Central memory CD8-positive, alpha-beta T cell (primary cell): ENCODE data around the gene HS3ST2.

Experiments used
- ATAC-seq: fragments of 150-1000 bp; cut with Tn5 transposase; replicated peaks from 2 replicates; pipeline ENCODE4 v1.10.0; 2022; ENCODE audit warnings: mild to moderate bottlenecking, moderate FRiP score, moderate number of reproducible peaks; ENCODE audit not compliant: poor library complexity, severe bottlenecking; ENCODE audit errors: extremely low read depth
- DNase-seq, 2 donors: peaks; one replicate each; pipeline ENCODE4 v3.0.0; 2021; ENCODE audit warnings: low spot score in 2 of 2
- H3K27ac Mint-ChIP-seq: one replicate; pipeline ENCODE4 v1.8.0; 2022; ENCODE audit warnings: low read depth, mild to moderate bottlenecking, moderate library complexity, mixed read lengths
- H3K27me3 Mint-ChIP-seq: one replicate; pipeline ENCODE4 v1.8.0; 2022; ENCODE audit warnings: mixed read lengths
- H3K36me3 Mint-ChIP-seq: one replicate; pipeline ENCODE4 v1.8.0; 2022; ENCODE audit warnings: mild to moderate bottlenecking, moderate library complexity, mixed read lengths; ENCODE audit not compliant: insufficient read depth
- H3K4me1 Mint-ChIP-seq: one replicate; pipeline ENCODE4 v1.8.0; 2022; ENCODE audit warnings: mixed read lengths
- H3K4me3 Mint-ChIP-seq: one replicate; pipeline ENCODE4 v1.8.0; 2022; ENCODE audit warnings: mild to moderate bottlenecking, moderate library complexity, mixed read lengths
- H3K9me3 Mint-ChIP-seq: one replicate; pipeline ENCODE4 v1.8.0; 2022; ENCODE audit warnings: mixed read lengths

The HS3ST2 gene

DNA sequence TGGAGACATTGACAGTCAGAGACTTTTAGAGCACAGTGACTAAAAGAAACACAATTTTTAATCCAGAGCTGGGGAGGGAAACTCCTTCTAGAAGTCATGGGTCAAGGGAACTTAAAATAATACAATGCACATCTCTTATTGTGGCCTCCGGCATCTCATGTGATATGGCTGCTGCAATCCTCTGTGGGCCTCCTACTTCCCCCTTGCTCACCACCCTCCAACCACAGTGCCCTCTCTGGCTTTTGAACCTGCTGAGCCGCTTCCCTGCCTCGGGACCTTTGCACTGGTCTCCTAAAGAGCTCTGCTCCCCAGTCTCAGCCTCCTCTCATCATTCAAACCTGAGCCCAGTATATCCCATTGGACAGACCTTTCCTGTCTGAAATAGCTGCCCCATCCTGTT lies 47.6 kb downstream of the HS3ST2 start:
- no peak overlapping the region for H3K27ac Mint-ChIP-seq
- ATAC-seq, result no peak
- H3K9me3 Mint-ChIP-seq, result no peaks in the 10 kb centered on the region
- H3K4me1 Mint-ChIP-seq, result no peaks in the 10 kb centered on the region
- DNase-seq, result no peak
- H3K36me3 Mint-ChIP-seq, result no peaks in the 10 kb centered on the region
- no peak overlapping the region for H3K4me3 Mint-ChIP-seq
- H3K27me3 Mint-ChIP-seq, result peaks cover 67% of the 10 kb centered on the region

GRCh38 chr16:22862046-22862445 lies 48.1 kb downstream of the HS3ST2 start:
- Mint-ChIP-seq H3K4me1 (no peaks in the 10 kb centered on the region), H3K27ac (no peak overlapping the region), H3K36me3 (no peaks in the 10 kb centered on the region), H3K27me3 (peaks cover 68% of the 10 kb centered on the region), H3K9me3 (no peaks in the 10 kb centered on the region), H3K4me3 (no peak overlapping the region)
- ATAC-seq (no peak), DNase-seq (no peak)

- Mint-ChIP-seq H3K9me3 (no peaks in the 10 kb centered on the region), H3K27me3 (peaks cover 57% of the 10 kb centered on the region), H3K27ac (no peak overlapping the region), H3K4me1 (no peaks in the 10 kb centered on the region), H3K4me3 (no peak overlapping the region), H3K36me3 (no peaks in the 10 kb centered on the region)
- ATAC-seq (no peak), DNase-seq (no peak)
Observed at GRCh38 chr16:22864375-22864774, 50.4 kb downstream of the HS3ST2 start.

DNA sequence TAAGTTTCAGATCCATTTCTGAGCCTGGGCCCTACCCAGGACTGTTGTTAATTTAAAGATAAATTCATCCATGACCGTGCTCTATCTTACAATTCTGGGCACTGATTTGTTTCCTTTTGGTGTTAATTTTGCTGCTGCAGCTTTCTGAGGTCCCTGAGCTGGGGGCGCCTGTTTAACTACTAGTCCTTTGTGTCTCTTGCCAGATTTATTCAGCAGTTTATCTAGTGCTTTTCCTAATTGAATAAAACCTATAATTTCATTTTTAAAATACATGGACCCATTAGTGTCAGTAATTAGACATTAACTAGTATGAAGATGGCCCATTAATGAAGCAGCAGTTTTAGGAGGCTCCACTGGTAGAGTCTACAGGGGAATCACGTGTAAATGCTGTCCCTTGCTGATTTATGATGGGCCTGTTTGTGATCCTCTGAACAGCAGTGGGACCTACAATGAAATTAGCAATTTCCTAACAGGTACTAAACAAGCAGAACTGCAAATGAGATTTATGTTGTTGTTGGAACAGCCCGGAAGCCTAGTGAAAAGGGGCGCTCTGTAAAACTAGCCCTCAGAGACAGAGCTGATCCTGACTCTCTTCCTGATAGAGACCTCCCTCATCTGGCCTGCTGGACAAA lies 54.7 kb downstream of the HS3ST2 start:
- peaks cover 38% of the 10 kb centered on the region for H3K27me3 Mint-ChIP-seq
- H3K9me3 Mint-ChIP-seq, result no peaks in the 10 kb centered on the region
- DNase-seq (no peak), ATAC-seq (no peak)
- H3K4me1 Mint-ChIP-seq, result no peaks in the 10 kb centered on the region
- H3K4me3 Mint-ChIP-seq, result no peak overlapping the region
- H3K36me3 Mint-ChIP-seq, result no peaks in the 10 kb centered on the region
- no peak overlapping the region for H3K27ac Mint-ChIP-seq

DNA sequence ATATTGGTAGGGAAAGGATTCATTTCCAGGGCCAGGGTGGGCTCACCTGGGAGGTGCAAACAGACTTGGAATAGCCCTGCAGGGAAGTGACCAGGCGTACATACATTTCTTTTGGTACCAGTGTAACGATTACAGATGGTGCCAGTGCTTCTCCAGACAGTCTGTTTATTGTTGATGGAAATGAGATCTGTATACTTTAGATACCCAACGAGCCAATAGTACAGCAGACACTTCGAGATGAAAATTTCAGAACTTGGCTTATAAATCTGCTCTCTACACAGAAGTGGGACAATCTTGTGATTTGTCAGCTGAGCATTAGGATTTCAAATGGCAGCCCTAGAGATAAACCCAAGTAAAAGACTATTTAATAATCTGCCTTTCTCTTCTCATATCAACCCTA lies 57.9 kb downstream of the HS3ST2 start:
- no peak for ATAC-seq
- no peaks in the 10 kb centered on the region for H3K36me3 Mint-ChIP-seq
- H3K9me3 Mint-ChIP-seq, result no peaks in the 10 kb centered on the region
- H3K27ac Mint-ChIP-seq, result no peak overlapping the region
- H3K4me1 Mint-ChIP-seq, result no peaks in the 10 kb centered on the region
- DNase-seq, result no peak
- no peak overlapping the region for H3K4me3 Mint-ChIP-seq
- peaks cover 33% of the 10 kb centered on the region for H3K27me3 Mint-ChIP-seq

DNA sequence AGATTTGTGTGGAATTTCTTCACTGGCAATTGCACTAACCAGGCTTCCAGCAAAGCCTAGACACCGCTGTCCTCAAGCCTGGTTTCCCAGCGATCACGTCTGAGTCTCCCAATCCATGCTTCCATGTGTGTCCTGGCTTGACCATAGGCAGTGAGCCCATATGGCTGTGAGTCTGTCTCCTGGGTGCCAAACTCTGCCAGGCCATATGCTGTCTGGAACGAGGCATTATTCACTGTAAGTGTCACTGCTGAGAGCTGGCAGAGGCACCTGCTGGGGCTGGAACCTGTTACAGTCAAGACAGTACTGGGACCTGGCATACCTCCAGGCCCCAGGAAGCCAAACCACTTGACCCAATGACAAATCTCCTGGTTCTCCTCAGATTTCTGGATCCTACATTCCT lies 60.4 kb downstream of the HS3ST2 start:
- Mint-ChIP-seq H3K4me3 (no peak overlapping the region), H3K27ac (no peak overlapping the region), H3K9me3 (no peaks in the 10 kb centered on the region), H3K4me1 (no peaks in the 10 kb centered on the region), H3K36me3 (no peaks in the 10 kb centered on the region), H3K27me3 (peaks cover 58% of the 10 kb centered on the region)
- DNase-seq (no peak), ATAC-seq (no peak)

DNA sequence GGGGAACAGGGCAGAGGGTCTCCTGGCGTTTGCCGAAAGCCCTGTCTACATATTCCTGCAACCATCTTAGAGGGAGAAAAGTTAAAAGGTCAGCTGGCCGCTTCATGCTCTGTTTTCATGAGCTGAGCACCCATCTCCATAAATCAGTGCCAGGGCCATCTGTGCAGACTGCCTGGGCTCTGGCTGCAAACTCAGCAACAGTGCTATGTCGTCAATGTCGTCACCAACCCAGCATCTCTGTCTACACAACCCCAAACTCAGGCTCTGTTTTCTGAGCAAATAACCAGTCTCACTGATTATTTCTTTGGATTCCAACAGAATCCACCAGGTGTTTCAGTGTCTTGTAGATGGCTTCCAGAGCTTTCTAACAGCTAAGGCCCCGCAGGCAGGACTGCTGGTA lies 65.0 kb downstream of the HS3ST2 start:
- peaks cover 60% of the 10 kb centered on the region for H3K27me3 Mint-ChIP-seq
- H3K9me3 Mint-ChIP-seq, result no peaks in the 10 kb centered on the region
- H3K4me3 Mint-ChIP-seq, result no peak overlapping the region
- DNase-seq (no peak), ATAC-seq (no peak)
- H3K36me3 Mint-ChIP-seq, result no peaks in the 10 kb centered on the region
- H3K27ac Mint-ChIP-seq, result no peak overlapping the region
- H3K4me1 Mint-ChIP-seq, result no peaks in the 10 kb centered on the region

DNA sequence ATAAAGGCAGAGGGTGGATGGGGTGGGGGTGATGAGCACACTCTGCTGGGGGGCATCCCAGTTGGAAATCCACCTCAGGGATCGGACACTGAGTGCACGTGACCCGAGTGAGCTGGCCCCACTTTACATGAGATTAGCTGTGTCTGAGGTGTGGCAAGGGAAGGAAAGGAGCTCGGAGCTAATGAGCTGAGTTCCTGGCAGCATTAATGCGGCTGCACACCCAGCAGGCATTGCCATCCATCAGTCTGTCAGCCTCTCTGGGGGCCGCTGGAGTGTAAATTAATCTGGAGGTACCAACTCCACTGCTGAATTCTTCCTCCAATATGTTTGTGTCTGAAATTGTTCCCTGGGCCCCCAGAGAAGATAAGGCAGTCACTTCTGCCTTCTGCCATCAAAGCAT lies 65.5 kb downstream of the HS3ST2 start:
- DNase-seq (no peak), ATAC-seq (no peak)
- H3K4me3 Mint-ChIP-seq, result no peak overlapping the region
- H3K27ac Mint-ChIP-seq, result no peak overlapping the region
- no peaks in the 10 kb centered on the region for H3K9me3 Mint-ChIP-seq
- no peaks in the 10 kb centered on the region for H3K36me3 Mint-ChIP-seq
- H3K27me3 Mint-ChIP-seq, result peaks cover 60% of the 10 kb centered on the region
- H3K4me1 Mint-ChIP-seq, result no peaks in the 10 kb centered on the region

DNA sequence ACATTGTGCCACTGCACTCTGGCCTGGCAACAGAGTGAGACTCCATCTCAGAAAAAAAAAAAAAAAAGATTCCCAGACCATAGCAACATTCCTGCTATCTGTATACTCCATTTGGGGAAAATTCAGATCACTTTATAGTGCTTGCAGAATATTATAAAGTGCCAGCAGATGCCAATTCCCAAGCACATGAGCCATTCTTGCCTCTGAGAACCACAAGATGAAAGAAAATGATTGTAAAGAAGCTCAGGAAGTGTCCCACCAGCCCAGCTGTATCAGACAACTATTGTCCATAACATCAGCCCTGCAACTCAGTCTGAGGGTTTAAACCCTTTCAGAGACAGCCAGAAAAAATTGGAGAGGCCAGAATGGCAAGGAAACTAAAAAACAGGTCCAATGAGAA lies 69.0 kb downstream of the HS3ST2 start:
- no peak for ATAC-seq
- no peaks in the 10 kb centered on the region for H3K36me3 Mint-ChIP-seq
- H3K4me3 Mint-ChIP-seq, result no peak overlapping the region

GRCh38 chr16:22885951-22886350 lies 72.0 kb downstream of the HS3ST2 start:
- H3K4me1 Mint-ChIP-seq, result no peaks in the 10 kb centered on the region
- no peaks in the 10 kb centered on the region for H3K36me3 Mint-ChIP-seq
- DNase-seq (no peak), ATAC-seq (no peak)
- no peaks in the 10 kb centered on the region for H3K9me3 Mint-ChIP-seq
- no peak overlapping the region for H3K27ac Mint-ChIP-seq
- H3K4me3 Mint-ChIP-seq, result no peak overlapping the region
- H3K27me3 Mint-ChIP-seq, result peaks cover 23% of the 10 kb centered on the region

More for the DNA sequence above, 69.0 kb downstream of the HS3ST2 start:
- H3K9me3 Mint-ChIP-seq, result no peaks in the 10 kb centered on the region
- H3K27ac Mint-ChIP-seq, result no peak overlapping the region
- no peak for DNase-seq
- peaks cover 52% of the 10 kb centered on the region for H3K27me3 Mint-ChIP-seq
- H3K4me1 Mint-ChIP-seq, result no peaks in the 10 kb centered on the region

DNA sequence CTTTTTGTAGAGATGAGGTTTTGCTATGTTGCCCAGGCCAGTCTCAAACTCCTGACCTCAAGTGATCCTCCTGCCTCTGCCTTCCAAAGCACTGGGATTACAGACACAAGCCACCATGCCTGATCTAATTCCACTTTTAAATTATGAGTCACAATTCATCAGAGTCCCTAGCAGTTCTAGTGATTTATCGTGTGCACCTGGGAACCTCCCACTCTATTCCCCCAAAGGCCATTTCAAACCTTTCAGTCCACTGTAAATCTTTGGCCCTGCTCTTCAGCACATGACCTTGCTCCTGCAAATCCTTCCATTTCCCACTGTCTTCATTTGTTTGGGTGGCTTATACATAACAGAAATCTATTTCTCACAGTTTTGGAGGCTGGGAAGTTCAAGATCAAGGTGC lies 73.0 kb downstream of the HS3ST2 start:
- Mint-ChIP-seq H3K9me3 (no peaks in the 10 kb centered on the region), H3K36me3 (no peaks in the 10 kb centered on the region), H3K4me3 (no peak overlapping the region), H3K27me3 (peaks cover 18% of the 10 kb centered on the region), H3K27ac (no peak overlapping the region), H3K4me1 (no peaks in the 10 kb centered on the region)
- no peak for ATAC-seq
- DNase-seq, result no peak

GRCh38 chr16:22887445-22887844 lies 73.5 kb downstream of the HS3ST2 start:
- H3K4me3 Mint-ChIP-seq, result no peak overlapping the region
- H3K27me3 Mint-ChIP-seq, result peaks cover 18% of the 10 kb centered on the region
- H3K9me3 Mint-ChIP-seq, result no peaks in the 10 kb centered on the region
- H3K4me1 Mint-ChIP-seq, result no peaks in the 10 kb centered on the region
- ATAC-seq, result no peak
- H3K36me3 Mint-ChIP-seq, result no peaks in the 10 kb centered on the region
- no peak for DNase-seq
- no peak overlapping the region for H3K27ac Mint-ChIP-seq

- Mint-ChIP-seq H3K27me3 (peaks cover 18% of the 10 kb centered on the region), H3K9me3 (no peaks in the 10 kb centered on the region), H3K36me3 (no peaks in the 10 kb centered on the region), H3K4me1 (no peaks in the 10 kb centered on the region), H3K4me3 (no peak overlapping the region), H3K27ac (no peak overlapping the region)
- no peak for DNase-seq
- no peak for ATAC-seq
Observed at GRCh38 chr16:22888791-22889190, 74.8 kb downstream of the HS3ST2 start.

GRCh38 chr16:22890976-22891375 lies 77.0 kb downstream of the HS3ST2 start:
- DNase-seq (no peak), ATAC-seq (no peak)
- H3K9me3 Mint-ChIP-seq, result no peaks in the 10 kb centered on the region
- H3K36me3 Mint-ChIP-seq, result no peaks in the 10 kb centered on the region
- no peak overlapping the region for H3K27ac Mint-ChIP-seq
- H3K4me1 Mint-ChIP-seq, result no peaks in the 10 kb centered on the region
- peaks cover 24% of the 10 kb centered on the region for H3K27me3 Mint-ChIP-seq
- no peak overlapping the region for H3K4me3 Mint-ChIP-seq
